ENCODE results near the gene SFMBT2. TPM values are rescaled to one million over a fixed set of nuclear protein-coding genes. Genes with fewer than 3 reads are reported as not detected.

SFMBT2 gene
- polyA plus RNA-seq, 2 of the 4 experiments (the other 2 are of a cell fraction) = 9.6 to 10.2 TPM

GRCh38 chr10:7372504-7372903 is 38.3 kb downstream of the SFMBT2 start:
- Histone ChIP-seq H3K4me2 (no peak overlapping the region), H3K4me1 (peaks cover 26% of the 10 kb centered on the region), H3K4me3 (no peak overlapping the region), H3K27ac (peak overlapping the region in 1 of 2 experiments; percentile 42; a peak in 2 of 6 replicates), H3K9me3 (no peaks in the 10 kb centered on the region)
- WGBS (ENCODE audit: missing lambda C conversion rate) = 83% methylated on average over 8 of the region's 8 CpGs
- DNase-seq (ENCODE audit: low read depth in 1 of 2, low spot score in 1 of 2) (no peak), FAIRE-seq (no peak), ATAC-seq (no peak)
- ChIA-PET POLR2A (no interaction called here), CTCF (interaction anchor here (0.6 to 4.5 kb wide), 5 partner anchors 8 to 55 kb away, joined by 3 to 28 read pairs (median 5); no protein-coding TSS in a partner anchor)
- TF ChIP-seq HMGXB4 (CRISPR knock-in tag; IDR thresholded peaks at IDR 0.05; ENCODE audit: borderline replicate concordance) = no peak
- TF ChIP-seq FOSB (CRISPR knock-in tag; IDR thresholded peaks at IDR 0.05) = no peak
- no peak for TF ChIP-seq PHF8 (IDR thresholded peaks at IDR 0.05; ENCODE audit: borderline replicate concordance, low read depth)
- no peak for TF ChIP-seq ZNF302 (CRISPR knock-in tag; IDR thresholded peaks at IDR 0.05)
- no peak for TF ChIP-seq GATA3 (IDR thresholded peaks at IDR 0.05; ENCODE audit: borderline replicate concordance)
- TF ChIP-seq FOSL2 (IDR thresholded peaks at IDR 0.05) = no peak
- no peak for TF ChIP-seq FOSL2 (CRISPR knock-in tag; IDR thresholded peaks at IDR 0.05)
- TF ChIP-seq POLR2AphosphoS2 (conservative IDR thresholded peaks at IDR 0.05; ENCODE audit: low read length) = no peak
- TF ChIP-seq HDAC2 (IDR thresholded peaks at IDR 0.05) = no peak
- no peak for TF ChIP-seq MAX (IDR thresholded peaks at IDR 0.05)
- no peak for TF ChIP-seq BHLHE40 (IDR thresholded peaks at IDR 0.05; ENCODE audit: low read depth, low read length)
- no peak for TF ChIP-seq MYC (IDR thresholded peaks at IDR 0.05; ENCODE audit: borderline replicate concordance, low read length)
- TF ChIP-seq RAD21 (conservative IDR thresholded peaks at IDR 0.05 in 1 of 2, IDR thresholded peaks at IDR 0.05 in 1 of 2) = no peak
- no peak for TF ChIP-seq EHF (CRISPR knock-in tag; IDR thresholded peaks at IDR 0.05)
- TF ChIP-seq CBX8 (IDR thresholded peaks at IDR 0.05) = no peak
- TF ChIP-seq ESRRA (IDR thresholded peaks at IDR 0.05; ENCODE audit: borderline replicate concordance, low read length) = no peak
- no peak for TF ChIP-seq ZC3H11A (IDR thresholded peaks at IDR 0.05)
- TF ChIP-seq RNF2 (IDR thresholded peaks at IDR 0.05; ENCODE audit: borderline replicate concordance, low read depth) = no peak
- TF ChIP-seq PBX3 (IDR thresholded peaks at IDR 0.05) = no peak
- TF ChIP-seq E2F6 (IDR thresholded peaks at IDR 0.05; ENCODE audit: borderline replicate concordance, low read depth) = no peak

- no peak overlapping the region for H3K4me2 ChIP-seq
- DNase-seq (ENCODE audit: low read depth in 1 of 2, low spot score in 1 of 2) (no peak), FAIRE-seq (no peak), ATAC-seq (no peak)
- WGBS (ENCODE audit: missing lambda C conversion rate) = 87% methylated on average over 7 of the region's 7 CpGs
- H3K9me3 ChIP-seq = no peaks in the 10 kb centered on the region
- 0 out of 6 replicates have a peak overlapping the region, but pooled peaks of 1 of the 2 experiments have one; percentile 11 for H3K27ac ChIP-seq
- TF ChIP-seq JUN (IDR thresholded peaks at IDR 0.05) (no peak), HMGXB4 (CRISPR knock-in tag; IDR thresholded peaks at IDR 0.05; ENCODE audit: borderline replicate concordance) (no peak), BHLHE40 (IDR thresholded peaks at IDR 0.05; ENCODE audit: low read depth, low read length) (no peak), ZNF302 (CRISPR knock-in tag; IDR thresholded peaks at IDR 0.05) (no peak), MAZ (IDR thresholded peaks at IDR 0.05; ENCODE audit: borderline replicate concordance, low read depth, low read length) (no peak), CHD2 (IDR thresholded peaks at IDR 0.05; ENCODE audit: low read length, partially characterized antibody) (no peak), JUNB (IDR thresholded peaks at IDR 0.05) (no peak), KDM5A (IDR thresholded peaks at IDR 0.05) (no peak), HOXB13 (CRISPR knock-in tag; IDR thresholded peaks at IDR 0.05; ENCODE audit: low read depth) (no peak), ESRRA (IDR thresholded peaks at IDR 0.05; ENCODE audit: borderline replicate concordance, low read length) (no peak), HOXA7 (CRISPR knock-in tag; IDR thresholded peaks at IDR 0.05) (no peak), SMC3 (IDR thresholded peaks at IDR 0.05) (no peak), NPAS2 (CRISPR knock-in tag; IDR thresholded peaks at IDR 0.05; ENCODE audit: borderline replicate concordance) (no peak), MYC (IDR thresholded peaks at IDR 0.05; ENCODE audit: borderline replicate concordance, low read length) (no peak), FOSL2 (IDR thresholded peaks at IDR 0.05) (no peak), FOSL2 (CRISPR knock-in tag; IDR thresholded peaks at IDR 0.05) (no peak), ZSCAN20 (CRISPR knock-in tag; IDR thresholded peaks at IDR 0.05) (no peak), POLR2A (IDR thresholded peaks at IDR 0.05; ENCODE audit: low read length) (no peak)
- ChIA-PET POLR2A (no interaction called here), CTCF (interaction anchor here (1.2 to 4.5 kb wide), 5 partner anchors 10 to 110 kb away, joined by 3 to 28 read pairs (median 4); no protein-coding TSS in a partner anchor)
- H3K4me3 ChIP-seq = no peak overlapping the region
- peaks cover 20% of the 10 kb centered on the region for H3K4me1 ChIP-seq
Measured at GRCh38 chr10:7370511-7370910, 40.3 kb downstream of the SFMBT2 start.
